Measurements from ENCODE around the gene HMGB1. TPM values are rescaled to one million over a fixed set of nuclear protein-coding genes. Genes with fewer than 3 reads are reported as not detected.

HMGB1 gene
- total and polyA plus RNA-seq, 2 of the 4 experiments (the other 2 are of a cell fraction): 185 to 276 TPM

DNA sequence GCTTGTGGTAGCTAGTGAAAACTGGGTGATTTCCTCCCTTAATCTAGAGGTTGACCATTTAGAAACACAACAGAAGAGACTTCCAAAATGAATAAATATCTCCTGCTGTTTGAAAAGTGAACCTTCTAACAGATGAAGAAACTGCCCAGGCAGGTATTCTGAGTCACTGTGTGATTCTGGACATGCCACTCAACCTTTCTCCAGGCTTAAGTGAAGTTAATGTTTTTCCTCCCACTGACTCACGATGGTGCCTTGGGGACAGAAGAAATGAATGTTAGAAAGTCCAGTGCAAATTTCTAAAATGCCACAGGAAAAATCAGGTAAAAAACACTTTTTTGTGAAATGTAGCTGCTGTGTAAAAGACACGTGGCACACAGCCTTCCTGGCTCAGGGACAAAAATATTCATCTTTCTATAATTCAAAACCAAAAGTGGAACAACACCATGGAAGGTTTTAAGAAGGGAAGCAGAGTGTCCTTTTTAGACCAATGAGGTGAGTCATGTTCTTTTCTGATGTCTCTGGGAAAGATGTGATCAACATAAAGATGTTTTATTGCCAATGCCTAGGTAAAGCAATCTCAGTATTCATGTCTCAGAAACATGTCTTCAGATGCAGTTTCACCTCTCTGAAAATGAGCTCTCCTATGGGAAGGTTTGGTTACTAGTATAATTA lies 34.3 kb downstream of the HMGB1 start:
- H2AK9ac ChIP-seq (replicated peaks; ENCODE audit: low read depth, low read length, poor library complexity): no peak overlapping the region
- no peak for ATAC-seq (ENCODE audit: low read depth)
- no peak overlapping the region for H2AK5ac ChIP-seq (ENCODE audit: low read depth, low read length)
- H3K27me3 ChIP-seq (ENCODE audit: control insufficient read depth, insufficient read depth, low read length): no peaks in the 10 kb centered on the region; the same call in none of the 2 replicates
- no peak overlapping the region for H3K56ac ChIP-seq (ENCODE audit: extremely low read depth, insufficient read depth, low read length)
- no CpG with 5 or more reads among the region's 2 CpGs for WGBS, 2 experiments (ENCODE audit: extremely low coverage in 2 of 2, insufficient read length in 1 of 2)
- no peak overlapping the region for H4K5ac ChIP-seq (ENCODE audit: low read depth, low read length)
- no peak overlapping the region for H2AFZ ChIP-seq (replicated peaks; ENCODE audit: low read length, poor library complexity)
- intact Hi-C loops (cut with micrococcal nuclease) (no loop called here), in situ Hi-C loops (cut with MboI; ENCODE audit: low sequenced_read_pairs) (no loop called here), dilution Hi-C loops (cut with HindIII; ENCODE audit: low sequenced_read_pairs, unreplicated experiment) (no loop called here)
- no peak overlapping the region for H3K27ac ChIP-seq (ENCODE audit: insufficient read depth, low read length)
- ChIA-PET POLR2A (ENCODE audit: unreplicated experiment) (interaction anchor here (0.7 kb wide), 1 partner anchor 208 kb away, joined by 3 read pairs; no protein-coding TSS in a partner anchor), CTCF (no interaction called here)
- BruUV-seq (replicated peaks): no TSS peak
- 0 out of 2 replicates have a peak overlapping the region, but pooled peaks have one; percentile 7 for H3K23ac ChIP-seq (ENCODE audit: low read depth, low read length)
- peak; percentile 8 for DNase-seq
- no peak overlapping the region for H4K91ac ChIP-seq (ENCODE audit: insufficient read depth, low read depth, low read length)
- H3K4ac ChIP-seq (ENCODE audit: low read depth, low read length): peak overlapping the region; percentile 51
- peak overlapping the region; percentile 48 for H3K14ac ChIP-seq (replicated peaks; ENCODE audit: low read depth, low read length)
- H3K4me2 ChIP-seq (ENCODE audit: low read depth, low read length): no peak overlapping the region
- H2BK15ac ChIP-seq (ENCODE audit: low read depth, low read length): peak overlapping the region; percentile 42; the same call in 2 of the 3 replicates
- H2BK120ac ChIP-seq (ENCODE audit: low read depth, low read length): peak overlapping the region; percentile 16; the same call in 1 of the 2 replicates
- H3K4me3 ChIP-seq (ENCODE audit: insufficient read depth, low read depth, low read length): no peak overlapping the region
- no peaks in the 10 kb centered on the region for H3K36me3 ChIP-seq (ENCODE audit: control insufficient read depth, insufficient read depth, low read length)
- no peak overlapping the region for H3K9ac ChIP-seq (ENCODE audit: low read depth, low read length)
- peaks cover 3% of the 10 kb centered on the region for H3K4me1 ChIP-seq (ENCODE audit: control insufficient read depth, insufficient read depth, low read length)
- H3K79me1 ChIP-seq (ENCODE audit: low read depth in 1 of 2, low read length in 2 of 2): no peaks in the 10 kb centered on the region
- no peaks in the 10 kb centered on the region for H4K20me1 ChIP-seq (ENCODE audit: insufficient read depth, low read length)
- H4K8ac ChIP-seq (ENCODE audit: low read depth in 2 of 2, low read length in 2 of 2): peak overlapping the region in 1 of 2 experiments; percentile 52; a peak in 1 of 4 replicates
- no peaks in the 10 kb centered on the region for H3K9me3 ChIP-seq (ENCODE audit: control insufficient read depth, insufficient read depth, low read length)
- peak overlapping the region; percentile 23; the same call in 1 of the 2 replicates for H3K18ac ChIP-seq (ENCODE audit: low read depth, low read length)
- no peak overlapping the region for H2BK5ac ChIP-seq (ENCODE audit: low read depth, low read length, poor library complexity, severe bottlenecking)
- H3K9me1 ChIP-seq (ENCODE audit: insufficient read depth, low read length): peaks cover 6% of the 10 kb centered on the region
- H2BK20ac ChIP-seq (ENCODE audit: low read depth, low read length): peak overlapping the region; percentile 95; the same call in 1 of the 2 replicates
- TF ChIP-seq MAFK (IDR thresholded peaks at IDR 0.05; ENCODE audit: low read depth, low read length): no peak
- no peak for TF ChIP-seq MXI1 (IDR thresholded peaks at IDR 0.05; ENCODE audit: borderline replicate concordance, low read depth, low read length)
- TF ChIP-seq POLR2A (IDR thresholded peaks at IDR 0.05; ENCODE audit: low read depth, low read length): no peak
- no peak for TF ChIP-seq RCOR1 (IDR thresholded peaks at IDR 0.05; ENCODE audit: insufficient replicate concordance, low read length)
- TF ChIP-seq, protein P1, sequence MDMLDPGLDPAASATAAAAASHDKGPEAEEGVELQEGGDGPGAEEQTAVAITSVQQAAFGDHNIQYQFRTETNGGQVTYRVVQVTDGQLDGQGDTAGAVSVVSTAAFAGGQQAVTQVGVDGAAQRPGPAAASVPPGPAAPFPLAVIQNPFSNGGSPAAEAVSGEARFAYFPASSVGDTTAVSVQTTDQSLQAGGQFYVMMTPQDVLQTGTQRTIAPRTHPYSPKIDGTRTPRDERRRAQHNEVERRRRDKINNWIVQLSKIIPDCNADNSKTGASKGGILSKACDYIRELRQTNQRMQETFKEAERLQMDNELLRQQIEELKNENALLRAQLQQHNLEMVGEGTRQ (IDR thresholded peaks at IDR 0.05; ENCODE audit: low read depth, low read length): no peak
- no peak for TF ChIP-seq CHD1 (IDR thresholded peaks at IDR 0.05; ENCODE audit: low read depth, low read length)
- TF ChIP-seq RFX5 (IDR thresholded peaks at IDR 0.05; ENCODE audit: low read depth, low read length): no peak
- no peak for TF ChIP-seq RAD21 (IDR thresholded peaks at IDR 0.05; ENCODE audit: low read length)
- no peak for TF ChIP-seq BHLHE40 (IDR thresholded peaks at IDR 0.05; ENCODE audit: low read depth, low read length)
- no peak for TF ChIP-seq CEBPB (IDR thresholded peaks at IDR 0.05; ENCODE audit: low read depth, low read length)
- TF ChIP-seq MAZ (IDR thresholded peaks at IDR 0.05; ENCODE audit: borderline replicate concordance, low read depth, low read length): no peak
- TF ChIP-seq FOS (IDR thresholded peaks at IDR 0.05; ENCODE audit: low read depth, low read length): no peak
- TF ChIP-seq NFE2L2 (IDR thresholded peaks at IDR 0.05; ENCODE audit: low read depth, low read length): no peak
- TF ChIP-seq, protein P2, sequence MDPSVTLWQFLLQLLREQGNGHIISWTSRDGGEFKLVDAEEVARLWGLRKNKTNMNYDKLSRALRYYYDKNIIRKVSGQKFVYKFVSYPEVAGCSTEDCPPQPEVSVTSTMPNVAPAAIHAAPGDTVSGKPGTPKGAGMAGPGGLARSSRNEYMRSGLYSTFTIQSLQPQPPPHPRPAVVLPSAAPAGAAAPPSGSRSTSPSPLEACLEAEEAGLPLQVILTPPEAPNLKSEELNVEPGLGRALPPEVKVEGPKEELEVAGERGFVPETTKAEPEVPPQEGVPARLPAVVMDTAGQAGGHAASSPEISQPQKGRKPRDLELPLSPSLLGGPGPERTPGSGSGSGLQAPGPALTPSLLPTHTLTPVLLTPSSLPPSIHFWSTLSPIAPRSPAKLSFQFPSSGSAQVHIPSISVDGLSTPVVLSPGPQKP (IDR thresholded peaks at IDR 0.05; ENCODE audit: borderline replicate concordance, low read depth, low read length): no peak
- no peak for TF ChIP-seq SMC3 (IDR thresholded peaks at IDR 0.05; ENCODE audit: low read depth, low read length)
